Upper lobe of left lung (tissue), 6 donors: ENCODE results near the gene LRRC23. TPM values are rescaled to one million over a fixed set of nuclear protein-coding genes. Genes with fewer than 3 reads are reported as not detected.

Experiments
- ATAC-seq, 2 donors: fragments of 200-7000 bp; cut with Tn5 transposase; one replicate each; pipeline ENCODE4 v1.9.1; 2022; ENCODE audit warnings: mild to moderate bottlenecking in 2 of 2, moderate library complexity in 2 of 2; ENCODE audit not compliant: low FRiP score in 2 of 2
- DNase-seq, 2 donors: peaks; one replicate each; pipeline ENCODE4 v3.0.0-alpha.2; 2019 to 2020
- H3K27ac ChIP-seq, 4 donors: fragments of 200-600 bp; sonication (generic); one replicate each; pipeline ENCODE4 v1.5.1; 2016 to 2019
- H3K27me3 ChIP-seq, 4 donors: fragments of 200-600 bp; sonication (generic); one replicate each; pipeline ENCODE4 v1.5.1; 2017 to 2019
- H3K36me3 ChIP-seq, 4 donors: fragments of 200-600 bp; sonication (generic); one replicate each; pipeline ENCODE4 v1.5.1; 2016 to 2019
- H3K4me1 ChIP-seq, 4 donors: fragments of 200-600 bp; sonication (generic); one replicate each; pipeline ENCODE4 v1.5.1; 2018 to 2019
- H3K4me3 ChIP-seq, 4 donors: fragments of 200-600 bp; sonication (generic); one replicate each; pipeline ENCODE4 v1.5.1; 2017 to 2019; ENCODE audit warnings: mild to moderate bottlenecking in 2 of 4, moderate library complexity in 1 of 4
- H3K9me3 ChIP-seq, 4 donors: fragments of 200-600 bp; sonication (generic); one replicate each; pipeline ENCODE4 v1.5.1; 2018 to 2019
- CTCF ChIP-seq, 6 experiments: fragments of 450-650 bp in 4 of 6; fragments of 200-600 bp in 2 of 6; sonication (generic) in 2 of 6; IDR thresholded peaks; one replicate each; pipeline ENCODE4 v1.5.1; 2016 to 2019; ENCODE audit warnings: antibody characterized with exemption in 6 of 6
- EP300 ChIP-seq, 4 donors: sonication (generic); formaldehyde crosslinking; IDR thresholded peaks; one replicate each; pipeline ENCODE4 v1.5.1; 2017; ENCODE audit warnings: antibody characterized with exemption in 4 of 4, control low read depth in 2 of 4
- POLR2A ChIP-seq, 4 donors: fragments of 450-650 bp; IDR thresholded peaks; one replicate each; pipeline ENCODE4 v1.5.1; 2016 to 2017; ENCODE audit warnings: antibody characterized with exemption in 4 of 4, mild to moderate bottlenecking in 2 of 4
- POLR2AphosphoS5 ChIP-seq, 2 donors: sonication (generic); formaldehyde crosslinking; IDR thresholded peaks; one replicate each; pipeline ENCODE4 v1.5.1; 2017; ENCODE audit warnings: antibody characterized with exemption in 2 of 2
- WGBS, 2 donors: methylation state at CpG; one replicate each; pipeline ENCODE4 v1.1.5; 2017 to 2018; 5-methylcytosine and 5-hydroxymethylcytosine counted together
- total RNA-seq, 6 donors: library from RNA; depleted of rRNA in 4 of 6; stranded (reverse); fragments of >200 nt in 4 of 6; gene quantifications; one replicate each; pipeline versions ENCODE4 v1.1.0 to v1.2.1, GENCODE V29; 2016 to 2021
- donor health status: DM: no; HTN: no; CAD: no; lungs with moderate emphysema.
- donor health status: DM: no; HTN: yes; CAD: no; lungs with severe emphysema.

The LRRC23 gene
- total RNA-seq: 10 to 100 TPM; 12.0 to 83.2 (median 29.1) TPM

- Histone ChIP-seq H3K4me1 (peaks cover 11 to 19% (median 18%) of the 10 kb centered on the region in 4 donors), H3K9me3 (no peaks in the 10 kb centered on the region), H3K36me3 (peaks cover 0 to 4% (median 0%) of the 10 kb centered on the region in 4 donors), H3K4me3 (peak within 1 kb of the TSS; percentile 43 to 65 (median 58)), H3K27me3 (no peaks in the 10 kb centered on the region), H3K27ac (peak within 1 kb of the TSS; percentile 68 to 89 (median 83))
- TF ChIP-seq CTCF (IDR thresholded peaks at IDR 0.05) (peak in 1 of 6 experiments; percentile 5), POLR2AphosphoS5 (IDR thresholded peaks at IDR 0.05) (peak; percentile 79 to 84), EP300 (IDR thresholded peaks at IDR 0.05) (no peak), POLR2A (IDR thresholded peaks at IDR 0.05) (peak in 3 of 4 donors; percentile 38 to 70 (median 45))
- ATAC-seq (peak; percentile 96 to 98), DNase-seq (peak; percentile 95 to 98)
- WGBS, 2 donors: 5 to 6% methylated on average over 34 of the region's 34 CpGs
These were observed at the start of gene LRRC23 for GRCh38 chr12:6904280-6905276. TSS of gene LRRC23 (plus strand) at chr12:6904822. CDS start at chr12:6905634, 812 bp downstream.

- H3K27ac ChIP-seq: no peak overlapping the region
- 91 to 95% methylated on average over 14 of the region's 14 CpGs for WGBS, 2 donors
- TF ChIP-seq EP300 (IDR thresholded peaks at IDR 0.05): no peak
- no peak for TF ChIP-seq POLR2A (IDR thresholded peaks at IDR 0.05)
- TF ChIP-seq POLR2AphosphoS5 (IDR thresholded peaks at IDR 0.05): no peak
- no peak for TF ChIP-seq CTCF (IDR thresholded peaks at IDR 0.05)
- no peaks in the 10 kb centered on the region for H3K9me3 ChIP-seq
- no peaks in the 10 kb centered on the region for H3K27me3 ChIP-seq
- peaks cover 13 to 21% (median 16%) of the 10 kb centered on the region in 4 donors for H3K4me1 ChIP-seq
- ATAC-seq (no peak), DNase-seq (peak in 1 of 2 donors; percentile 63)
- no peak overlapping the region for H3K4me3 ChIP-seq
- H3K36me3 ChIP-seq: peaks cover 22 to 54% (median 48%) of the 10 kb centered on the region in 4 donors
These were observed 49.3 kb upstream of the LRRC23 start for GRCh38 chr12:6855322-6855721.

GRCh38 chr12:6858799-6859198 is 45.8 kb upstream of the LRRC23 start:
- ATAC-seq: no peak
- Histone ChIP-seq H3K4me3 (no peak overlapping the region), H3K27me3 (no peaks in the 10 kb centered on the region), H3K27ac (no peak overlapping the region), H3K36me3 (peaks cover 45 to 86% (median 78%) of the 10 kb centered on the region in 4 donors), H3K4me1 (no peaks in the 10 kb centered on the region), H3K9me3 (no peaks in the 10 kb centered on the region)
- no peak for TF ChIP-seq EP300 (IDR thresholded peaks at IDR 0.05)
- TF ChIP-seq POLR2A (IDR thresholded peaks at IDR 0.05): no peak
- no peak for TF ChIP-seq CTCF (IDR thresholded peaks at IDR 0.05)
- no peak for TF ChIP-seq POLR2AphosphoS5 (IDR thresholded peaks at IDR 0.05)
- no peak for DNase-seq
- WGBS, 2 donors: 89 to 90% methylated on average over 2 of the region's 2 CpGs

- peaks cover 45 to 98% (median 89%) of the 10 kb centered on the region in 4 donors for H3K36me3 ChIP-seq
- no peaks in the 10 kb centered on the region for H3K4me1 ChIP-seq
- TF ChIP-seq CTCF (IDR thresholded peaks at IDR 0.05): no peak
- no peak for TF ChIP-seq POLR2A (IDR thresholded peaks at IDR 0.05)
- no peak for TF ChIP-seq POLR2AphosphoS5 (IDR thresholded peaks at IDR 0.05)
- no peak for TF ChIP-seq EP300 (IDR thresholded peaks at IDR 0.05)
- no peak for ATAC-seq
- no peak for DNase-seq
- no peaks in the 10 kb centered on the region for H3K9me3 ChIP-seq
- H3K4me3 ChIP-seq: no peak overlapping the region
- 92 to 93% methylated on average over 9 of the region's 9 CpGs for WGBS, 2 donors
- no peaks in the 10 kb centered on the region for H3K27me3 ChIP-seq
- no peak overlapping the region for H3K27ac ChIP-seq
These were observed 44.5 kb upstream of the LRRC23 start for GRCh38 chr12:6860116-6860515.
